Measurements from ENCODE around the gene SPATA21.

Gene SPATA21

GRCh38 chr1:16464917-16465625 is 27.8 kb upstream of the SPATA21 start:
- no peak overlapping the region for H3K27ac ChIP-seq
- no peak overlapping the region for H3K4me3 ChIP-seq (ENCODE audit: low read depth, low read length)
- no peak overlapping the region for H2AFZ ChIP-seq
- no peaks in the 10 kb centered on the region for H3K27me3 ChIP-seq (ENCODE audit: control insufficient read depth, insufficient read depth, low read length)
- no peaks in the 10 kb centered on the region for H3K4me1 ChIP-seq
- TF ChIP-seq, protein P1, sequence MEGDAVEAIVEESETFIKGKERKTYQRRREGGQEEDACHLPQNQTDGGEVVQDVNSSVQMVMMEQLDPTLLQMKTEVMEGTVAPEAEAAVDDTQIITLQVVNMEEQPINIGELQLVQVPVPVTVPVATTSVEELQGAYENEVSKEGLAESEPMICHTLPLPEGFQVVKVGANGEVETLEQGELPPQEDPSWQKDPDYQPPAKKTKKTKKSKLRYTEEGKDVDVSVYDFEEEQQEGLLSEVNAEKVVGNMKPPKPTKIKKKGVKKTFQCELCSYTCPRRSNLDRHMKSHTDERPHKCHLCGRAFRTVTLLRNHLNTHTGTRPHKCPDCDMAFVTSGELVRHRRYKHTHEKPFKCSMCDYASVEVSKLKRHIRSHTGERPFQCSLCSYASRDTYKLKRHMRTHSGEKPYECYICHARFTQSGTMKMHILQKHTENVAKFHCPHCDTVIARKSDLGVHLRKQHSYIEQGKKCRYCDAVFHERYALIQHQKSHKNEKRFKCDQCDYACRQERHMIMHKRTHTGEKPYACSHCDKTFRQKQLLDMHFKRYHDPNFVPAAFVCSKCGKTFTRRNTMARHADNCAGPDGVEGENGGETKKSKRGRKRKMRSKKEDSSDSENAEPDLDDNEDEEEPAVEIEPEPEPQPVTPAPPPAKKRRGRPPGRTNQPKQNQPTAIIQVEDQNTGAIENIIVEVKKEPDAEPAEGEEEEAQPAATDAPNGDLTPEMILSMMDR (IDR thresholded peaks at IDR 0.05): no peak
- H3K9me3 ChIP-seq (ENCODE audit: control insufficient read depth, low read length): no peaks in the 10 kb centered on the region
- no peak overlapping the region for H3K4me2 ChIP-seq (ENCODE audit: low read length)
- no peaks in the 10 kb centered on the region for H3K79me2 ChIP-seq
- no peaks in the 10 kb centered on the region for H3K36me3 ChIP-seq (ENCODE audit: control insufficient read depth, insufficient read depth, low read length)
- no peak overlapping the region for H3K9ac ChIP-seq

DNA sequence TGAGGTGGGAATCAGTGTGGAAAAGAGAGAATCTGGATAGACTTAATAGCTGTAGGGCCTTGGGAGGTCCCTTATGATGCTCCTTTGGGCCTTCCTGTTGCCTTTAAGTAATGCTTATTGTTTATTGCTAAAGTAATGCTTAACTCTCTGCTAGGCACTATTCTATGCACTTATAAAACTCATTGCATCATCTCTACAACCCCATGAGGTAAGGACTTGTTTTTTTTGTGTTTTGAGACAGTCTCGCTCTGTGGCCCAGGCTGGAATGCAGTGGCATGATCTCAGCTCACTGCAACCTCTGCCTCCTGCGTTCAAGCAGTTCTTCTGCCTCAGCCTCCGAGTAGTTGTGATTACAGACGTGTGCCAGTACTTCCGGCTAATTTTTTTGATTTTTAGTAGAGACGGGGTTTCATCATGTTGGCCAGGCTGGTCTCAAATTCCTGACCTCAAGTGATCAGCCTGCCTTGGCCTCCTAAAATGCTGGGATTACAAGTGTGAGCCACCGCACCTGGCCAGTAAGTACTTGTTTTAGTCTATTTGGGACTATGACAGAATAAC is 25.6 kb upstream of the SPATA21 start:
- no peaks in the 10 kb centered on the region for H3K36me3 ChIP-seq (ENCODE audit: control insufficient read depth, insufficient read depth, low read length)
- no peak overlapping the region for H3K9ac ChIP-seq
- no peak overlapping the region for H2AFZ ChIP-seq

DNA sequence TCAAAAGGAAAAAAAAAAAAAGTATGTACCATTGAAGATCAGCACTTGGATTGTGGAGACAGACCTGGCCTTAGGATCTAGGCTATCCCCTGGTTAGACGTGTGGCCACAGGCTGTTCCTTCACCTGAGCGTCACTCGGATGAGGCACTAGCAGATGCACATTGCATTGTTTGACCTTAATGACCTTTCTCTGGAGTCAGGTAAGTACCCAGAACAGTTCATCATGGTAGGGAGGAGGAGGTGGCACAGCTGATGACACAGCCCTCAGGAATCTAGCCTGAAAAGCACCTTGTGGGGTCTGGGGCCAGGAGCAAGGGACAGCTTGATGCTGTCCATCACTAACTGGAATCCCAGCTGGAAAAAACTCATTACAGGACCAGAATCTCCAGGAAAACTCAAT is 24.5 kb upstream of the SPATA21 start:
- no peak overlapping the region for H2AFZ ChIP-seq
- H3K79me2 ChIP-seq: no peaks in the 10 kb centered on the region
- no peak overlapping the region for H3K9ac ChIP-seq
- no peaks in the 10 kb centered on the region for H3K27me3 ChIP-seq (ENCODE audit: control insufficient read depth, insufficient read depth, low read length)
- no peak overlapping the region for H3K27ac ChIP-seq
- no peaks in the 10 kb centered on the region for H3K36me3 ChIP-seq (ENCODE audit: control insufficient read depth, insufficient read depth, low read length)
- no peak overlapping the region for H3K4me3 ChIP-seq (ENCODE audit: low read depth, low read length)
- TF ChIP-seq, protein P1 (IDR thresholded peaks at IDR 0.05): no peak
- H3K4me1 ChIP-seq: no peaks in the 10 kb centered on the region
- H3K4me2 ChIP-seq (ENCODE audit: low read length): no peak overlapping the region
- no peaks in the 10 kb centered on the region for H3K9me3 ChIP-seq (ENCODE audit: control insufficient read depth, low read length)

More for the DNA sequence above, 25.6 kb upstream of the SPATA21 start:
- TF ChIP-seq, protein P1 (IDR thresholded peaks at IDR 0.05): no peak
- Histone ChIP-seq H3K4me2 (ENCODE audit: low read length) (no peak overlapping the region), H3K4me3 (ENCODE audit: low read depth, low read length) (no peak overlapping the region), H3K4me1 (no peaks in the 10 kb centered on the region), H3K9me3 (ENCODE audit: control insufficient read depth, low read length) (no peaks in the 10 kb centered on the region), H3K27ac (no peak overlapping the region), H3K27me3 (ENCODE audit: control insufficient read depth, insufficient read depth, low read length) (no peaks in the 10 kb centered on the region), H3K79me2 (no peaks in the 10 kb centered on the region)

- no peak overlapping the region for H3K27ac ChIP-seq
These were observed 22.2 kb upstream of the SPATA21 start for GRCh38 chr1:16459352-16459925.

More at GRCh38 chr1:16459352-16459925, 22.2 kb upstream of the SPATA21 start:
- Histone ChIP-seq H3K36me3 (ENCODE audit: control insufficient read depth, insufficient read depth, low read length) (no peaks in the 10 kb centered on the region), H3K79me2 (no peaks in the 10 kb centered on the region), H3K9me3 (ENCODE audit: control insufficient read depth, low read length) (no peaks in the 10 kb centered on the region), H2AFZ (no peak overlapping the region), H3K9ac (no peak overlapping the region), H3K4me3 (ENCODE audit: low read depth, low read length) (no peak overlapping the region), H3K4me1 (no peaks in the 10 kb centered on the region), H3K27me3 (ENCODE audit: control insufficient read depth, insufficient read depth, low read length) (no peaks in the 10 kb centered on the region), H3K4me2 (ENCODE audit: low read length) (no peak overlapping the region)
- TF ChIP-seq, protein P1 (IDR thresholded peaks at IDR 0.05): no peak

All from parathyroid adenoma (tissue), 2 donors.